Choroid plexus epithelial cell (primary cell): ENCODE data around the gene CISD3.

Experiments used
- DNase-seq: peaks from one replicate; pipeline ENCODE4 v3.0.0-alpha.2; 2010; ENCODE audit warnings: low read depth
- H3K4me3 ChIP-seq: 2 replicates; pipeline ENCODE4 v1.5.1; 2011; ENCODE audit warnings: low read depth, mild to moderate bottlenecking, control low read depth, low read length, moderate library complexity
- TF ChIP-seq, protein P1 (sequence below): conservative IDR thresholded peaks from 2 replicates; pipeline ENCODE4 v1.5.1; 2011; ENCODE audit warnings: low read depth, mild to moderate bottlenecking, control low read depth, inconsistent platforms, low read length, moderate library complexity

CISD3 gene

GRCh38 chr17:38709104-38709820 is 20.9 kb upstream of the CISD3 start:
- no peak overlapping the region for H3K4me3 ChIP-seq
- no peak for DNase-seq
- TF ChIP-seq, protein P1, sequence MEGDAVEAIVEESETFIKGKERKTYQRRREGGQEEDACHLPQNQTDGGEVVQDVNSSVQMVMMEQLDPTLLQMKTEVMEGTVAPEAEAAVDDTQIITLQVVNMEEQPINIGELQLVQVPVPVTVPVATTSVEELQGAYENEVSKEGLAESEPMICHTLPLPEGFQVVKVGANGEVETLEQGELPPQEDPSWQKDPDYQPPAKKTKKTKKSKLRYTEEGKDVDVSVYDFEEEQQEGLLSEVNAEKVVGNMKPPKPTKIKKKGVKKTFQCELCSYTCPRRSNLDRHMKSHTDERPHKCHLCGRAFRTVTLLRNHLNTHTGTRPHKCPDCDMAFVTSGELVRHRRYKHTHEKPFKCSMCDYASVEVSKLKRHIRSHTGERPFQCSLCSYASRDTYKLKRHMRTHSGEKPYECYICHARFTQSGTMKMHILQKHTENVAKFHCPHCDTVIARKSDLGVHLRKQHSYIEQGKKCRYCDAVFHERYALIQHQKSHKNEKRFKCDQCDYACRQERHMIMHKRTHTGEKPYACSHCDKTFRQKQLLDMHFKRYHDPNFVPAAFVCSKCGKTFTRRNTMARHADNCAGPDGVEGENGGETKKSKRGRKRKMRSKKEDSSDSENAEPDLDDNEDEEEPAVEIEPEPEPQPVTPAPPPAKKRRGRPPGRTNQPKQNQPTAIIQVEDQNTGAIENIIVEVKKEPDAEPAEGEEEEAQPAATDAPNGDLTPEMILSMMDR: no peak

GRCh38 chr17:38709864-38710603 is 20.1 kb upstream of the CISD3 start:
- no peak for DNase-seq
- TF ChIP-seq, protein P1: no peak
- H3K4me3 ChIP-seq: no peak overlapping the region

GRCh38 chr17:38710604-38710962 is 19.6 kb upstream of the CISD3 start:
- TF ChIP-seq, protein P1: no peak
- no peak overlapping the region for H3K4me3 ChIP-seq
- no peak for DNase-seq

DNA sequence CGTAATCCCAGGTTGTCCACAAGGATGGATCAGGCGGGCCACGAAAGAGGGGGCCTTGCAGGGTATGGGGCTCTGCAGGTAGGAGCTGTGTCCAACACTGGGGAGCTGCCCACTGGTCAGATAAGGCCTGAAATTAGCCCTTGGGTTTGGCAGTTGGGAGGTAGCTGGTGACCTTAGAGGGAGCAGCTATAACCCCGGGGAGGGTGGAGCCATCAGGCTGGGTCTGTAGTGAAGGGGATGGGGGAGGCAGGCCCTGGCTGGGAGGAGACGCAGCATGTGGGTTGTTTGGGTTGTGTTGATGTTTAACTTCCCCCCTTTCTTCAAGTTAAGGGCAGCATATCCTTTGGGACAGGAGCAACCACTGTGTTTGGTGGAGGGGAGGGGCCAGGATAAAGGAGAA is 19.2 kb upstream of the CISD3 start:
- TF ChIP-seq, protein P1: no peak
- H3K4me3 ChIP-seq: no peak overlapping the region

GRCh38 chr17:38711792-38712571 is 18.2 kb upstream of the CISD3 start:
- TF ChIP-seq, protein P1: no peak
- H3K4me3 ChIP-seq: no peak overlapping the region
- DNase-seq: no peak

More for the DNA sequence above, 19.2 kb upstream of the CISD3 start:
- DNase-seq: no peak

DNA sequence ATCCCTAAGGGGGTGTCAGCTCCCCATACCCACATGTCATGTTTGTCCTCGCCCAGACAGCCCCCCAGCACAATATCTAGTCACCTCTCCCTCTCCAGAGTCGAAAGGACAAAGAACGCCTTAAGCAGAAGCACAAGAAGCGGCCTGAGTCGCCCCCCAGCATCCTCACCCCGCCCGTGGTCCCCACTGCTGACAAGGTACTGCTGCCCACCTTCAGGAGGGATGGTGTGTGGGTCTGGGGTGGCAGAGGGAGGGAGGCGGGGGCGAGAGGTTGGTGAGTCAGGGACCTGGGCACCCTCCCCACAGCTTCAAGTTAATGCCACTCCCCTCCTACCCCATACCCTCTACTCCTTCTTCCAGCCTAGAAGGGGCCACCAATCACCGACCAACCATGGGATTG is 17.5 kb upstream of the CISD3 start:
- TF ChIP-seq, protein P1: no peak
- H3K4me3 ChIP-seq: no peak overlapping the region
- no peak for DNase-seq
